Measurements from ENCODE around the gene ANKRD13B.

ANKRD13B gene

DNA sequence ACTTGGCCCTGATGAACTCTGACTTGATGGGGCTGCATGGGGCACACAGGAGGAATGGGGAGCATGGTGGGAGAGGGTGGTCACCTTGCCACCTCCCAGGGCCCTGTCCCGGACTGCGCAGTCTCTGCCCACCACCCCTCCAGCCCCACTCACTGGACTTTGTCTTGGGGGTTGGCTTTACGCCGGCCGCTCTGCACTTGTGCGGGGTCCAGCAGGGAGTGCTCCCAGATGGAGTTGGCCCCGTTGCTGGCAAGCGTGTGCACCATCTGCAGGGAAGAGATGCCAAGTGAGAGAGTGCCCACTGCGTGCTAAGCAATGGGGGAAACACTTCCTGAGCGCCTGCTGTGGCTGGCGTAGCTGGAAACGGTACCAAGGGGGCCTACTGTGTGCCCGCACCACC, 10.2 kb upstream of the ANKRD13B start:
- no peak for DNase-seq

DNA sequence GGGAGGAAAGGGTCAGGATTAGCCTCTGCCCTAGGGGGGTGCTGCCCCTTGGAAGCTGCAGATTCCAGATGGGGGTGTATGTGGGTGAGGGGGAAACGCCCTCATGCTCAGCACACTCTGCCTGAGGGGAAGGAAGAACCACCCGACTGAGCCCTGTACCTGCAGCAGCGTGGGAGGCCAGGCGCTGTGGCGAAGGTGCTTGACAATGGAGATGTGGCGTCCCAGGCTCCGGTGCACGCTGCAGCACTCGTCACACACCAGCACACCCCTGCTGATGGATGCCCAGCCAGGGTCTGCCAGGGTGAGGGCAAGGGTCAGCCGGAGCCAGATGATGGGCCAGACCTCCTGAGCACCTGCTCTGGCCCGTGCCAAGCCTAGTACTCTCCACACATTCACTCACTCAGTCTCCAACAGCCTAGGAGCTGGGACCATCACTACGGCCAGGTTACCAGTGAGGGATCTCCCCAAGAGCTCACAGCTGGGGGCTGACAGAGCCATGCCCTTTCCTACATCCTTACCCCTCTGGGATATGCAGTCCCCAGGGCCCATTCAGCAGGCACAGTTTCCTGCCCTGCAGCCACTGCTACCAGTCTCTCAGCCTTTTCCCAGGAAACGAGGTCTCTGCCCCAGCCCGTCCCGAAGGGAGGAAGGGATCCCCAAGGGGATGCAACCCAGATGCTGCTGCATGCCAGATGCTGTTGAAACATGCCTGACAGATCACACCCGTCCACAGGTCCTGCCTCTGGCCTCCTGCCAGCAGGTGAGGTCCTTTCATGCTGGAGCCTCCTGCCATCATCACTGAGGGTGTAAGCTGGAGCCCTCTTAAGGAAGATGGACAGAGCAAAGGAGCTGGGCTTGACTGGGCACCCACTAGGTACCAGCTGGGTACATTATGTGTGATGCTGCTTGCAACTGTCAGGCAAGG, 9.3 kb upstream of the ANKRD13B start:
- no peak for DNase-seq

DNA sequence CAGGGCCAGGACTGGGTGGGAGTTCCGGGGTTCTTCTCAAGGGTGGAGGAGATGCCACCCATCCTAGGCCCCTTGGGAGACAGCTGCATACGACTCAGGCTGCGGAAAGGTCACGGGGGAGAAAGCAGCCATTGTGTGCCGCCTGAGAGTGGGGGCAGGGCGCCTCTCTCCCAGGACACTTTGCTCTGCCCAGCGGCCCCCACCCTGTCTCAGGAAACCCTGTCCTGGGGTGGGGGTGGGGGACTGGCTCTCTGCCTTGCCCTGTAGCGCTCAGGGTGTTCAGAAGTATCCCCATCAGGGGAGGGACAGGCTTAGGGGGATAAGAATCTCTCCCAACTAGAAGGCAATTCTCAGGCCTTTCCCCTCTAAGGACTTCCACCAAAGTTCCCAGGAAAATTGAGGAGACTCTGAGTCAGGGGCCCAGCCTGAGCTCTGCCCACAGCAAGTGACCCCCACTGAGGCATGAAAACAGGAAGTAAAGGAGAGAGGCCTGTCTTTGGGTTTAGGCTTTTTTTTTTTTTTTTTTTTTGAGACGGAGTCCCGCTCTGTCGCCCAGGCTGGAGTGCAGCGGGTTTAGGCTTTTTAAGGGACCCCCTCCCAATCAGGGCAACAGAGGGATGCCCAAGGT, 8.4 kb upstream of the ANKRD13B start:
- no peak for DNase-seq

DNA sequence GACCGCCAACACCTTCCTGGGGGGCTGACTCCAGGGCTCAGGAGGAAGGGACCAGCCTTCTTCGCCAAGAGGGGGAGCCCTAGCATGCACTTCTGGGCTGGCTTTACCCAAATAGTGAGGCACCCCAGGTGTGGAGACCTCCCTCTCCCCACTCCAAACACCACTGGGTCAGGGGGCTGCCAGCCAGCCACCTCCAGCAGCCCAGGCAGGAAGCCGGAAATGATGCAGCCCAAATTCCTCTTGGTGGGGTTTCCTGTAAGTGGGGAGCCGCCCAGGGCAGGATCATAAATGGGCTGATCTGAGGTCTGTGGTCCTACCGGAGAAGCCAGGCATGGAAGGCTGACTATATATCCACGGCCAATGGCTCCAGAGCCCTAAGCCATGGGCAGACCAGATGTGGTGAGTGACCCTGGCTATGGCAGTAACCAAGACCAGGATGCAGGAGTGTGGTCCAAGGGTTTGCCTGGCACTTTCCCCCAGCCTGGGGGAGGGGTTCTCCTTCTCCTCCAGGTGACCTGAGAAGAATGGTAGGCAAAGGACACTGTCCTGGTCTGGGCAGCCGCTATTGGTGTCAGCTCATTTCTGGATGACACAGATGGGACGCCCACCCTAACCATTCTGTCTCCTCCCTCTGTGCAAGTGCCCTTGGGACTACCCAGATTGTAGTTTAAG, 7.7 kb upstream of the ANKRD13B start:
- peak in 1 of 2 experiments; percentile 36 for DNase-seq

DNA sequence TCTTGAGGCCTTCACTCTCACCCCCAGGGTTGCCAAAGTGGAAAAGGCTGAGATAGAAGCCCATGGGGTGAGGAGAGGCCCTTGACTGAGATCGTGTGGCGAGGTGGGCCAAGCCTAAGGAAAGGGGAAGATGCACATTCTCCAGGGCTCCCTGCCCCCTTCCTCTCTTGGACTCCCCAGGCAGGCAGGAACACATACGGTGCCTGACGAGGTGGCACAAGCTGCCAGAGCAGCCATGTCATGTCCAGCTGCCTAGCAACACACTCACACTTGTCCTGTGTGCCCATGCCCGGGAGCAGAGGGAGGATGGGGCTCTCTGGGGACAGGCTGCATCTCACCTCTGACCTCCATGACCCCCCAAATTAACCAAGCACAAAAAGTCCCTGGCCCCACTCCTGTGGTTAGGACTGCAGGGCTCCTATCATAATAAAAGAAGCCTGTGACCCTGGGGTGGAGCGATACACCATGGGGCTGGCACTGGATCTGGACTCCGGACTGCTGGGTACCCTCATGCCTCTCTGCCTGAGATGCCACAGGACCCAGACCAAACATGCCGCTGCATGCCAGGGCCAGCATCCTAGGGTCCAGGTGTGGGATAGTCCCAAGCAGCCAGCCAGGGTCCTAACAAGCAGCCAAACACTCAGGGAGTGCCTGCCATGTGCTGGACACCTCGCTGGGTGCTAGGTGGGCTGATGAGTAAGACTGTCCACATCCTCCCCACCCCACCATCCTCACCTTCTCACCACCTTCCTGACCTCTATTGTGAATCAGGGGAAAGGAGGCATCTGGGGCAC, 6.1 kb upstream of the ANKRD13B start:
- no peak for DNase-seq

DNA sequence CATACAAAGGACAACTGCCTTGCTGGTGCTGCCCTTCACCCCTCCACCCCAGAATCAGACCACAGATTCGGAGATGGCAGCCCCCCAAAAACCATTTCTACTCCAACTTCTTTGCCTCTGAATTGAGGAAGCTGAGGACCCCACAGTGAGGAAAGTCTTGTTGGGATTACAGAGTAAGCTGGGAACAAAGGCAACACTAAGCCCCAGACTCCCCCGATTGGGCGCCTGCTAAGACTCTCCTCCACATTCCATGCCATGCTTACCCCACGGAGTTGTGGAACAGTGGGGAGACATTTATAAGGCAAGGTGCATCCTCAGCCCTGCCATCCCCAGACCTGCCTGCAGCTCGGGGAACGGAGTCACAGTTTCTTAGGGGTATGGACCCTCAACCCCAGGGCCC, 5.3 kb upstream of the ANKRD13B start:
- no peak for DNase-seq

DNA sequence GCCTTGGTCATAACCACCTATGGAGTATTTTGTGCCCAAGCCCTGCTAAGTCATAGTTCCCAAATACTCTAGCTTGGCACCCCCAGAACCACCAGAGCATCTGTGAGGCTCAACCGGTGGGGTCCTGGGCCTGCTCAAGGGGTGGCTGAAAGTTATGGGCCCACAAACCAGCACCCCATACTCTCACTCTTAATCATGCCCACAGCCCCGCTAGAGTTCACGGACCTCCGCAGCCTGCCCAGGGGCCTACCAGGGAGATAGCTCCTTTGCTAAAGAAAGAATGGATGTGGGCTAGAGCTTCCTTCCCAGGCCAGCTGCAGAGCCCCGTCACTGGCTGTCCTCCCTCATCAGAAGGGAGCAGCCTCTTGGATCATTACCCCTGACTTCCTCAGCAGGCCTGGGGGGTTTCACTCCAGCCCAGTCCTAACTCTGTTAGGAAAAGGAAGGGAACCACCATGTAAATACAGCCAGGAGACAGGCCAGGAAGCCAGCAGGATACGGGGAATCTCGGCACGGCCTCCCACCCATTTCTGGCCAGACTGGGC, 4.8 kb upstream of the ANKRD13B start:
- no peak for DNase-seq

DNA sequence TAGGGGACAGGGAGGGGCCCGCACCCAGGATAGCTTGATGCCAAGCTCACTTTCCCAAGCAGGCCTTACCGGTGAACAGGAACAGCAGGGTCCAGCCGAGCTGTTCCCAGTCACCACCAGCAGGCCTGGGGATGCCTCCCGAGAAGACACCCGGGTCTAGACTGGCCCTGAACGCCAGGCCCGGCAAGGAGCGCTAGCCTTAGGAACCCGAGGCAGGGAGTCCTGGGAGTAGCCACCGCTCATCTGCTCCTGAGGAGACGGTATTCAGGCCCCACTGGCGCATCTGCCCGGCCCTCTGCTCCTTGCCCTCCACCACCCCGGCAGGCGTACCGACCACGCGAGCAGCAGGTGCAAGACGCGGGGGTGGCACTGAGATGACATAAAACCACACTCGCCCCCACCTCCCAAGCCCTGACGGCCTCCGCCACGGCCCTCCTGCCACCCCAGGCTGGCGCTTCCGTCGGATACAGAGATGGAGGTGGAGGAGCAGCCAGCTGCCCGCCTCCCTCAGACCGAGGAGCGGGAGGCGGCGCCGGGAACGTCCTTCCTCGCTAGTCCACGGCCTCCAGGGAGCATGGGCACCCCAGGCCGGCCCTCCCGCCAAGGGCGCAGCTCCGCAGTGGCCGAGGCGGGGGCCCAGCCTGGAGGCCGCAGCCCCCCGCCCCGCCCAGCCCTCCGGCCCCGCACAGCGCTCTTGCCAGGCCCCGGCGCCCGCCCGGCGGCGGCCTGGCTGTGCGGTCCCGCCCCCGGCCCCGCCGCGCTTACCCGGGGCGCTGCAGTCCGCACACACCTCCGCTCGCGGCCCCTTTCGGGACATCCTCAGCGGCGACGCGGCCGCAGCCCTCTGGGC, 4.1 kb upstream of the ANKRD13B start:
- peak; percentile 57 to 80 for DNase-seq

DNA sequence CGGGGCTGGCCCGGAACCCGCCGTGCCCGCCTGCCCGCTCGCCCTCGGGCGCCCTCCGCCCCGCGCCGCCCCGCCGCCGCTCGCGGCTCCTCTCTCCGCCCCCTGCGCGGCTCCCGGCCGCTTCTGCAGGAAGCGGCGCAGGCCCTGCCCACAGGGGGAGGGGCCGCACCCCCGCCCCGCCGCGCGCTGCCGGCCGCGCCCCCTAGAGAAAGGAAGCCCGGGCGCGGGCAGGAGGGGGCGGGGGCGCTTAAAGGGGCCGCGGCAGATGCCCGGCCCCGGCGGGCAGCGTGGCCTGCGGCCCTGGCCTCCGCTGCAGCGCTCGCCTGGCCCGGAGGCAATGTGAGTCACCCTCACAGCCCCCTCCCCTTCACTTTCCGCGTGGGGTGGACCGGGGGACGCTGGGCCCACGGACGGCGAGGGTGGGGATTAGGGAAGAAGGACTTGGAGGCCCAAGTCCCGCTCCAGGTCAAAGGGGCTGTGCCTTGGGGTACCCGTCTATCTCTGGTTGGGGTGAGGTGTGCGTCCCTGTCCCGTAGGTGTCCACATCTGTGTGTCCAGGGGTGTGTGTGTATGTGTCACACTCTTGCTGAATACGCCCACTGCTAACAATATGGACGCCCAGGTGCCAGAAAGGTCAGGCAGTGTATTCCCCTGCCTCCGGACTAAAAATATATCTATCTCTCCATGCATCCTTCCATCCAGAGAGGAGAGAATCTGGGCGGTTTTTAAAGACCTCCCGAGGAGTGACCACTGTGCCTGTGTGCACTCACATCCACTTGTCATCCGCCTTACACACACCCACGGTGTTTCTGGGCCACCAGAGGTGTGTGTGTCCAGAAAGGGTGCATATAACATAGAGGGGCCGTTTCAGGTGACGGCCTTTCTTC, 3.2 kb upstream of the ANKRD13B start, which contains the start of gene GIT1:
Gene GIT1, minus strand, starts transcription at position 125 of the 887 bp plus-strand sequence. CDS start 270 bp downstream, outside the sequence.
- DNase-seq = peak; percentile 82 to 84

DNA sequence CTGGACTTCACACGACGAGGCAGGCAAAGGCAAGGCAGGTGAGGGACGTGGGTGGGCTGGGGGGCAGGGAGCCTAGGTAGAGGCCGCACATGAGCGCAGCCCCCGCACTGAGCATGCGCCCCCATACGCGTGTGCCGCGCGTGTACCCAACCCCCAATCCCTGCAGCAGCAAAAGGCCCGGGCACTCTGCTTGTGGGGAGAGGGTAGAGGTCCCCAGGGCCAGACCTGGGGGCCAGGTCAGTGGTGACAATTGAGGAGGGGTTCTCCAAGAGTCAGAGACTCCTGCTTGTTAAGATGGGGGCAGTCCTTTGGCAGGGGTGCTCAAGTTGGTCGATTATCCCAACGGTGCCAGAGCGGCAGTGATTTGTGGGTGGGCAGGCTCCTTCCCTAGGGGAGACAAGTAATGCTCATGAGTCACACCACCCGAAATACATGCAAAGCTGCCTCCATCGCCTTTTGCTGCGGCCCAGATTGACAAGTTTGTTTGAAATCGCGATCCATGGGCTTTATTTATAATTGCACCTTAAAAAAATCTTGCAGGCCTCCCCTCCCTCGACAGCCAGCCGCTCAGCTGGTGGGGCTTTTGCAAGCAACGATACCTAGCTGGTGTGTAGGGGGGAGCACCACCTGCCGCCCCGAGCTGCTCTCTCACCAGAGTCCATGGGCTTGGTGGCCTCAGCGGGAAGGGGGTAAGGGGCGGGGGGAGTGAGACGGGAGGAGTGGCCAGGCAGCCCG, 2.4 kb upstream of the ANKRD13B start:
- no peak for DNase-seq

DNA sequence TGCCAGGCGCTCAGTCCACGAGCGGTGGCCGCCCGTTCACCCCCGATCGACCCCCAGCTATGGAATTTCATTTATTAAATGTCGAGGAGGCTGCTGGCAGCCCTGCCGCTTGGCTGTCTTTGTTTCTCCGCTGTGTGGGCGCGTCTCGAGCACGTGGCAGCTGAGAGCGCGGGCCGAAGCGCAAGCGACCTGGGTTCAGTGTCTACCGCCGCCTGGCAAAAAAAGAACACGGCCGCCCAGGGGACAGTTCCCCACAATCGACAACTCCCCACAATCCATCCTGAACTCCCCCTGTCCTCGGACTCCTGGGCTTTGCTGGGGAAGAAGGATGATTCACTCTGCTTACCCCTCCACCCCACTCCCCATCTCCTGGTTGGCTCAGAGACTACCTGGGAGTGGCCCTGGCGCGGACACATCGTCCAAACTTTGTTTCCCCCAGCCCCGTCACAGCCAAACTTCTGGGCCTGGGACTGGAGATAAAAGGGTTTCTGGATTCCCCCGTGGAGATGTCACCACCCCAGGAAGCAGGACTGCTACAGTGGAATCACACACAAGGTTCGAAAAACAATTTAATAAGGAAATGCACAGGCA, 1.7 kb upstream of the ANKRD13B start:
- peak; percentile 51 to 55 for DNase-seq

DNA sequence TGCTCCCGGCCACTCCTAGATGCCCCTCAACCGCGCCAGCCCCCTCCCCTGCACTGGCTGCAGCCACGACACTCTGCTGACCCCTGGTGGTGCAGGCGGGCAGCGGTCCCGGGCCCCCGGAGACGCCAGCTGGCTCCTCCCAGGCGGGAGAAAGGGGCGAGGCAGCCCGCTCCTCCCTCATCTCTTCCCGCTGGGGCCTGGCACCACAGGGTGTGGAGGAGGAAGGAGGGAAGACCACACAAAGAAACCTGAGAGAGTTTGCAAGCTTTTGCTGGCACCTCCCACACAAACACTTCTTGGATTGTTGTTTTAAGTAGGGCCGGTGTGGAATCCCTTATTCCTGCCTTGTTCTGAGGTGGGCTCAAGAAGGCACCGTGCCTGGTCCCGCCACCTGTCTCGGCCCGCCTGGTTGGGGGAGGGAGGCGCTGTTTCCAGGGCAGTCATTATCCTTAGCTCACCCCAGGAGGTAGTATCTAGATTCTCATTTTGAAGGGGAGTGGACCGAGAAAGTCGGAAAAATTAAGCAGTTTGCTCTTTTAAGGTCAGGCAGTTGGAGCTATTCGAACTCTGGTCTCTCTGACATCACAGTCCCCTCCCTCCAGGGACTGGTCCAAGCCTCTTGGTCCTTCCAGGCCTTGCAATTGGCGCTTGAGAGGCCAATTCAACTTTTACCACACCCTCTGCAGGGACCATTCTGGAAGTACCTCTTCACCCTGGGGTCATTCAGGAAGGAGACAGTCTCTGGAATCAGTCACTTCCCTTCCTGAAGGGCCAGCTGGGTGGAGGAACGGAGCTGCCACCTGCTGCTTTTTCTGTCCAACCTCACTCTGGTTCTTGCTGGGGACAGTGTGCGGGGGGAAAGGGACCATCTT, 959 bp upstream of the ANKRD13B start:
- peak; percentile 67 to 83 for DNase-seq

DNA sequence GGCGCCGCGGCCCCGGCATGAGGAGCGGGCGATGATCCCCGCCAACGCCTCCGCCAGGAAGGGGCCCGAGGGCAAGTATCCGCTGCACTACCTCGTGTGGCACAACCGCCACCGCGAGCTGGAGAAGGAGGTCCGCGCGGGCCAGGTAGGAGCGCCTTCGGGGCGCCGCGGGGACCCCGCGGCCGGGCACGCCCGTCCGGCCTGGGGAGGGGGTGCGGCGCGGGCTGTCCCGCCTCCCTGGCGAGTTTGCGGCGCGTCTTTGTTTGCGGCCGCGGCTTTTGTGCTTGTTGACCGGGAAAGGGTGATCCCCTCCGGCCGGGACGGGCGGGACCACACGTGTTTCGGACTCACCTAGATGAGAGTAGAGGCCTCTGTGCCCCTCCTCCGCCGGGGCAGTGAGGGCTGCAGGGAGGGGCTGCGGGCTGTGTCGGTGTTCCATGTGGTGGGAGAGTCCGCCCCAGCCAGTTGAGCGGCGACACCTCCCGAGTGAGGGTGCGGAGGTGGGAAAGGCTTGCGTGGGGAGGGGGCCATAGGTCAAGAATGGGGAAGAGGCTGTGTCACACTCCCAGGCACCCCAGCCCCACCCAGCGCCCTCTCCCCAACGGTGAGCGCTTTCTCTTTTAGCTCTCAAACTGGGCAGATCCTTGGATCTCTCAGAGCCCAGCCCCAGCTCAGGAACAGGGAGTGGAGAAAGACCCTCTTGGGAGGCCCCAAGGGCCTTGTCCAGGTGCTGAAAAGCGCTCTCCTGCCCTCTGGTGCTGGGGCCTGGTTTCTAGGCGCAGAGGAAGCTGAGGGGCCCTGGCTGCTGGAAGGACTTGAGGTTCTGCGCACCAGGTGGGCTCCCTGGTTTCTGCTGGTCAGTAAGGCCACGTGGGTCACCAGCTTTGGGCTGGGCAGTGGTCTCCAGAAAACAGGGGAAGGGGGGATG, 923 bp downstream of the ANKRD13B start:
- DNase-seq = peak in 1 of 2 experiments; percentile 31

DNA sequence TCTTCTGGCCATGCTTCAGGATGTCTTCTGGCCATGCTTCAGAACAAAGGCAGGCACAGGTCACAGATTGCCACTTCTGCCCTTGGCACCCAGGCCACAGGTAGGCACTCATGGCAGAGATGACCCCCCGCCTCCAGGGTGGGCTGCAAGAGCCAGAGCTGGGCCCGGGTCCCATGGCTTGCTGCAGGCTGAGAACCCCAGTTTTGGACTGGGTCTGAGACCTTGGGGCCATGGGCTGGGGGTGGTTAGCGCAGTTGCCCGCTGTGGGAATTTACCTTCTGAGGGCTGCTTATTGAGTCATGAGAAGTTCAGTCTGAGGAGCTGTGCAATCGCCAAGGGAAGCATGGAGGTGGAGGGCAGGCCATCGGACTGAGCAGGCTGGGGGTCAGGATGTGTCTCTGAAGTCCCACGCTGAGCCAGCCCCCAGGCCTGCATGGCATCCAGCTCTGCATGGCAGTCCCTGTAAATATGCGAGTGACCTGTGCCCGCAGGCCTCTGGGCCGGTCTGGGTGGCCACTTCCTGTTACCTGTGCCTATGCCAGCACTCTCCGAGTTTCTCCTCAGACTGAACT, 1.7 kb downstream of the ANKRD13B start:
- no peak for DNase-seq

DNA sequence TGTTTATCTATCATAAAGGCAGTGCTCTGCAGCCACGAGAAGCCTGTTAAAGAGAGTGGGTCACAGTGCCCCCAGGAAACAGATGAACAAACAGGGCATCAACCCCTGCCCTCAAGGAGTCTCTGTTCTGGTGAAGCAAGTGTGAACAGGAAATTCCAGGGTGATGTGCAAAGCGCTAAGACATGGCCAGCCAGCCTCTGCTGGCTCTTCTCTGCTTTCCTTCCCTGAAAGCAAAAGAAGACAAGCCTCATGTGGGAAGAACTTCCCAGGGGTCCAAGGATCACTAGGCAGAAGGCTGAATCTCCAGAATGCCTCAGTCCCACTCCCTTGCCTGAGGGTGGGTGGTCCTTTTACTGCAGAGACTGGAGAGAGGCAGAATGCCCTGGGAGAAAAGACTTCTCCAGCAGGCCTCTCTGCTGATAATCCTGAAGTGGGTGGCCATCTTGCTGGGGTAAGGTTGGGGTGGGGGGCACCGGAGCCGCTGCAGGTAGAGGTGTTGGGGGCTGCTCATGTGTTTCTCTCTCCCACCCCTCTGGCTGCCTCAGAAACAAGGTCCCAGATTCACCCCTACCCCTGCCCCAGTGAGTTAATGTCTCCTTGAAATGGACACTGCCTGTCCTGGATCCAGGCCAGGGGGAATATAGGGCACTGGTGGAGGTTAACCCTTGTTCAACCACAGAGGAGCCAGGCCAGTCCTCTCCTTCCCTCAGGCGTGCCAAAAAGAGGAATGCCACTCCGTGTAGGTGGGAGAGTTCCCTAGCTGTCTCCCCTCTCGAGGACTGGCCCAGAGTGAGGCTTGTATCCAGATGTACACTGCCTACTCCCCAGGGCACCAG, 2.4 kb downstream of the ANKRD13B start:
- no peak for DNase-seq

All from stimulated activated CD4-positive, alpha-beta T cell treated with anti-CD3 and anti-CD28 coated beads, Interleukin-4, amount 100 ng/mL, for 4 hours (primary cell).